Activated naive CD8-positive, alpha-beta T cell treated with anti-CD3 and anti-CD28 coated beads, Interleukin-2, amount 10 ng/mL, durations not matched to agents 7 days and 5 days (primary cell): ENCODE measurements around the gene CTRB2. TPM values are rescaled to one million over a fixed set of nuclear protein-coding genes. Genes with fewer than 3 reads are reported as not detected.
A peak's percentile ranks its signal among the peaks of the same experiment; 100 is the strongest.
"Not testable (repeated sequence)": the region's sequence is repeated elsewhere in the genome, so short reads cannot be mapped to it uniquely, and the experiment has no call there.

ENCODE experiments used
- ATAC-seq: fragments of 150-1000 bp; cut with Tn5 transposase; one replicate; pipeline ENCODE4 v1.10.0; 2021; ENCODE audit warnings: low read depth, moderate library complexity
- POLR2A ChIA-PET: fragments of 350-600 bp; sonication (Branson Sonifier 250); formaldehyde crosslinking; loops from one replicate; lab custom pipeline; 2021; ENCODE audit warnings: antibody characterized with exemption; lab: Charles Lee
- DNase-seq: peaks from one replicate; pipeline ENCODE4 v3.0.0; 2021
- H3K27ac Mint-ChIP-seq: one replicate; pipeline ENCODE4 v1.8.0; 2022; ENCODE audit warnings: mild to moderate bottlenecking, mixed read lengths
- H3K27me3 Mint-ChIP-seq: one replicate; pipeline ENCODE4 v1.8.0; 2022; ENCODE audit warnings: mild to moderate bottlenecking, moderate library complexity, mixed read lengths
- H3K36me3 Mint-ChIP-seq: one replicate; pipeline ENCODE4 v1.8.0; 2021; ENCODE audit warnings: mild to moderate bottlenecking, mixed read lengths
- H3K4me1 Mint-ChIP-seq: one replicate; pipeline ENCODE4 v1.8.0; 2021; ENCODE audit warnings: mixed read lengths
- H3K4me3 Mint-ChIP-seq: one replicate; pipeline ENCODE4 v1.8.0; 2022; ENCODE audit warnings: mild to moderate bottlenecking, moderate library complexity, mixed read lengths
- H3K9me3 Mint-ChIP-seq: one replicate; pipeline ENCODE4 v1.8.0; 2021; ENCODE audit warnings: mixed read lengths
- total RNA-seq, 2 experiments: library from RNA; stranded (reverse); gene quantifications; one replicate each; pipeline ENCODE4 v1.2.3, GENCODE V29; 2021

The CTRB2 gene
- total RNA-seq, 2 experiments from 2014 or later = not detected

GRCh38 chr16:75226550-75227360 lies 19.8 kb upstream of the CTRB2 start:
- Mint-ChIP-seq H3K27ac (no peak overlapping the region), H3K9me3 (no peaks in the 10 kb centered on the region), H3K36me3 (no peaks in the 10 kb centered on the region), H3K27me3 (no peaks in the 10 kb centered on the region), H3K4me3 (no peak overlapping the region), H3K4me1 (no peaks in the 10 kb centered on the region)
- POLR2A ChIA-PET = no interaction called here
- DNase-seq = no peak
- no peak for ATAC-seq

GRCh38 chr16:75225678-75226515 lies 18.9 kb upstream of the CTRB2 start:
- Mint-ChIP-seq H3K27me3 (no peaks in the 10 kb centered on the region), H3K27ac (no peak overlapping the region), H3K4me1 (no peaks in the 10 kb centered on the region), H3K4me3 (no peak overlapping the region), H3K9me3 (no peaks in the 10 kb centered on the region), H3K36me3 (no peaks in the 10 kb centered on the region)
- DNase-seq (no peak), ATAC-seq (no peak)
- POLR2A ChIA-PET = no interaction called here

GRCh38 chr16:75225092-75225491 lies 18.1 kb upstream of the CTRB2 start:
- H3K9me3 Mint-ChIP-seq = no peaks in the 10 kb centered on the region
- H3K36me3 Mint-ChIP-seq = no peaks in the 10 kb centered on the region
- POLR2A ChIA-PET = no interaction called here
- H3K27ac Mint-ChIP-seq = no peak overlapping the region
- DNase-seq = no peak
- no peaks in the 10 kb centered on the region for H3K27me3 Mint-ChIP-seq
- H3K4me1 Mint-ChIP-seq = peaks cover 1% of the 10 kb centered on the region
- no peak overlapping the region for H3K4me3 Mint-ChIP-seq
- ATAC-seq = no peak

GRCh38 chr16:75224306-75225082 lies 17.5 kb upstream of the CTRB2 start:
- no peaks in the 10 kb centered on the region for H3K9me3 Mint-ChIP-seq
- no peaks in the 10 kb centered on the region for H3K27me3 Mint-ChIP-seq
- H3K36me3 Mint-ChIP-seq = no peaks in the 10 kb centered on the region
- H3K27ac Mint-ChIP-seq = no peak overlapping the region
- DNase-seq (no peak), ATAC-seq (no peak)
- POLR2A ChIA-PET = no interaction called here
- H3K4me1 Mint-ChIP-seq = peaks cover 5% of the 10 kb centered on the region
- no peak overlapping the region for H3K4me3 Mint-ChIP-seq

GRCh38 chr16:75223129-75223528 lies 16.2 kb upstream of the CTRB2 start:
- H3K36me3 Mint-ChIP-seq, H3K27ac Mint-ChIP-seq, H3K4me1 Mint-ChIP-seq, DNase-seq, H3K27me3 Mint-ChIP-seq, ATAC-seq, H3K9me3 Mint-ChIP-seq, POLR2A ChIA-PET, H3K4me3 Mint-ChIP-seq: not testable (repeated sequence)

GRCh38 chr16:75222271-75222783 lies 15.4 kb upstream of the CTRB2 start:
- no peak overlapping the region for H3K27ac Mint-ChIP-seq
- H3K4me3 Mint-ChIP-seq = no peak overlapping the region
- POLR2A ChIA-PET = interaction anchor here (0.8 to 1.0 kb wide), 2 partner anchors 19 to 211 kb away, joined by 3 read pairs; partner anchors contain the start of gene CFDP1
- ATAC-seq (no peak), DNase-seq (no peak)
- peaks cover 7% of the 10 kb centered on the region for H3K4me1 Mint-ChIP-seq
- no peaks in the 10 kb centered on the region for H3K9me3 Mint-ChIP-seq
- H3K36me3 Mint-ChIP-seq = no peaks in the 10 kb centered on the region
- no peaks in the 10 kb centered on the region for H3K27me3 Mint-ChIP-seq

- no peaks in the 10 kb centered on the region for H3K36me3 Mint-ChIP-seq
- H3K4me1 Mint-ChIP-seq = peaks cover 7% of the 10 kb centered on the region
- POLR2A ChIA-PET = interaction anchor here (0.5 to 1.2 kb wide), 2 partner anchors 20 to 422 kb away, joined by 6 read pairs; no protein-coding TSS in a partner anchor
- no peak for DNase-seq
- H3K9me3 Mint-ChIP-seq = no peaks in the 10 kb centered on the region
- H3K27ac Mint-ChIP-seq = peak overlapping the region; percentile 93
- no peaks in the 10 kb centered on the region for H3K27me3 Mint-ChIP-seq
- H3K4me3 Mint-ChIP-seq = peak overlapping the region; percentile 71
- ATAC-seq = peak; percentile 96
Observed at GRCh38 chr16:75219838-75220237, 12.9 kb upstream of the CTRB2 start.

- no peaks in the 10 kb centered on the region for H3K27me3 Mint-ChIP-seq
- H3K4me3 Mint-ChIP-seq = peak overlapping the region; percentile 71
- peaks cover 7% of the 10 kb centered on the region for H3K4me1 Mint-ChIP-seq
- ATAC-seq = no peak
- H3K9me3 Mint-ChIP-seq = no peaks in the 10 kb centered on the region
- H3K27ac Mint-ChIP-seq = peak overlapping the region; percentile 93
- no peaks in the 10 kb centered on the region for H3K36me3 Mint-ChIP-seq
- DNase-seq = no peak
- POLR2A ChIA-PET = interaction anchor here (1.2 kb wide), 1 partner anchor 20 kb away, joined by 6 read pairs; no protein-coding TSS in a partner anchor
Observed at GRCh38 chr16:75219088-75219487, 12.1 kb upstream of the CTRB2 start.

GRCh38 chr16:75218256-75219076 lies 11.5 kb upstream of the CTRB2 start, which contains the start of gene CTRB1:
Gene CTRB1 (plus strand): TSS chr16:75218988. CDS start chr16:75219008, 20 bp downstream.
- POLR2A ChIA-PET = no interaction called here
- H3K36me3 Mint-ChIP-seq = no peaks in the 10 kb centered on the region
- ATAC-seq = no peak
- DNase-seq = no peak
- peak within 1 kb of the TSS; percentile 71 for H3K4me3 Mint-ChIP-seq
- no peaks in the 10 kb centered on the region for H3K9me3 Mint-ChIP-seq
- peaks cover 7% of the 10 kb centered on the region for H3K4me1 Mint-ChIP-seq
- H3K27ac Mint-ChIP-seq = peak within 1 kb of the TSS; percentile 93
- H3K27me3 Mint-ChIP-seq = no peaks in the 10 kb centered on the region

GRCh38 chr16:75217389-75217851 lies 10.5 kb upstream of the CTRB2 start:
- Mint-ChIP-seq H3K27ac (no peak overlapping the region), H3K4me3 (no peak overlapping the region), H3K36me3 (no peaks in the 10 kb centered on the region), H3K27me3 (no peaks in the 10 kb centered on the region), H3K4me1 (peaks cover 7% of the 10 kb centered on the region), H3K9me3 (no peaks in the 10 kb centered on the region)
- no peak for ATAC-seq
- no peak for DNase-seq
- POLR2A ChIA-PET = no interaction called here

GRCh38 chr16:75216576-75216975 lies 9.6 kb upstream of the CTRB2 start:
- H3K4me3 Mint-ChIP-seq = no peak overlapping the region
- no peak overlapping the region for H3K27ac Mint-ChIP-seq
- peaks cover 7% of the 10 kb centered on the region for H3K4me1 Mint-ChIP-seq
- no peaks in the 10 kb centered on the region for H3K27me3 Mint-ChIP-seq
- DNase-seq = no peak
- no peaks in the 10 kb centered on the region for H3K36me3 Mint-ChIP-seq
- no peak for ATAC-seq
- no peaks in the 10 kb centered on the region for H3K9me3 Mint-ChIP-seq
- POLR2A ChIA-PET = no interaction called here

- no peak overlapping the region for H3K27ac Mint-ChIP-seq
- H3K27me3 Mint-ChIP-seq = no peaks in the 10 kb centered on the region
- ATAC-seq = no peak
- DNase-seq = no peak
- H3K4me1 Mint-ChIP-seq = peaks cover 7% of the 10 kb centered on the region
- POLR2A ChIA-PET = no interaction called here
- H3K4me3 Mint-ChIP-seq = no peak overlapping the region
- no peaks in the 10 kb centered on the region for H3K9me3 Mint-ChIP-seq
- no peaks in the 10 kb centered on the region for H3K36me3 Mint-ChIP-seq
Observed at GRCh38 chr16:75216127-75216526, 9.2 kb upstream of the CTRB2 start.
